Neural cell (in vitro differentiated cells): ENCODE data around the gene XKR3.

Experiments used
- CTCF ChIP-seq: fragments of 450-650 bp; IDR thresholded peaks from 2 replicates; pipeline ENCODE4 v1.5.1; 2014; ENCODE audit warnings: antibody characterized with exemption, mild to moderate bottlenecking, moderate library complexity; ENCODE audit not compliant: poor library complexity, severe bottlenecking
- EP300 ChIP-seq: fragments of 450-650 bp; conservative IDR thresholded peaks from 2 replicates; pipeline ENCODE4 v1.6.1; 2014; ENCODE audit warnings: antibody characterized with exemption, mild to moderate bottlenecking, moderate library complexity; ENCODE audit not compliant: poor library complexity, severe bottlenecking
- EZH2 ChIP-seq: fragments of 200-600, 300-800 bp; shearing (Covaris generic), sonication (generic); IDR thresholded peaks from 2 replicates; pipeline ENCODE4 v1.6.1; 2014; ENCODE audit warnings: antibody characterized with exemption, low read length, borderline replicate concordance, mild to moderate bottlenecking; ENCODE audit not compliant: insufficient read depth, poor library complexity, severe bottlenecking
- MXI1 ChIP-seq: fragments of 450-650 bp; conservative IDR thresholded peaks from 2 replicates; pipeline ENCODE4 v1.6.1; 2014; ENCODE audit warnings: antibody characterized with exemption, mild to moderate bottlenecking; ENCODE audit not compliant: poor library complexity, severe bottlenecking
- POLR2AphosphoS5 ChIP-seq: IDR thresholded peaks from 2 replicates; pipeline ENCODE4 v1.6.1; 2012
- REST ChIP-seq: IDR thresholded peaks from 2 replicates; pipeline ENCODE4 v1.6.1; 2012; ENCODE audit warnings: borderline replicate concordance
- TAF1 ChIP-seq: IDR thresholded peaks from 2 replicates; pipeline ENCODE4 v1.6.1; 2012; ENCODE audit warnings: low read depth

GRCh38 chr22:16834971-16835370, 9.8 kb upstream of the XKR3 start:
- TF ChIP-seq CTCF (no peak), POLR2AphosphoS5 (no peak), MXI1 (no peak), EZH2 (no peak), REST (no peak), TAF1 (no peak), EP300 (no peak)
